WTC11 (cell line): Measurements from ENCODE around the gene BAG2.

Experiments used
- GTF2I ChIP-seq: fragments of 250-450 bp; sonication (Bioruptor Pico); conservative IDR thresholded peaks from 2 replicates; pipeline ENCODE4 v1.4.0; 2021; ENCODE audit warnings: mild to moderate bottlenecking
- NFYB ChIP-seq: sonication (generic); formaldehyde crosslinking; conservative IDR thresholded peaks from 2 replicates; pipeline ENCODE4 v1.8.0; 2022; ENCODE audit warnings: low read depth, missing genetic modification reagents
- NR3C1 ChIP-seq: sonication (generic); formaldehyde crosslinking; conservative IDR thresholded peaks from 2 replicates; pipeline ENCODE4 v1.8.1; 2023; ENCODE audit warnings: low read depth, mild to moderate bottlenecking, missing genetic modification reagents
- TF ChIP-seq, protein P1 (sequence below): sonication (generic); formaldehyde crosslinking; IDR thresholded peaks from 2 replicates; pipeline ENCODE4 v1.8.1; 2023; ENCODE audit warnings: mild to moderate bottlenecking, missing genetic modification reagents, moderate library complexity
- TF ChIP-seq, protein P2 (sequence below): fragments of 200-600 bp; IDR thresholded peaks from 2 replicates; pipeline ENCODE4 v1.8.0; 2022; ENCODE audit warnings: antibody characterized with exemption
- TF ChIP-seq, protein P3 (sequence below): sonication (generic); formaldehyde crosslinking; IDR thresholded peaks from 2 replicates; pipeline ENCODE4 v1.8.0; 2023; ENCODE audit warnings: missing genetic modification reagents, mild to moderate bottlenecking, borderline replicate concordance

DNA sequence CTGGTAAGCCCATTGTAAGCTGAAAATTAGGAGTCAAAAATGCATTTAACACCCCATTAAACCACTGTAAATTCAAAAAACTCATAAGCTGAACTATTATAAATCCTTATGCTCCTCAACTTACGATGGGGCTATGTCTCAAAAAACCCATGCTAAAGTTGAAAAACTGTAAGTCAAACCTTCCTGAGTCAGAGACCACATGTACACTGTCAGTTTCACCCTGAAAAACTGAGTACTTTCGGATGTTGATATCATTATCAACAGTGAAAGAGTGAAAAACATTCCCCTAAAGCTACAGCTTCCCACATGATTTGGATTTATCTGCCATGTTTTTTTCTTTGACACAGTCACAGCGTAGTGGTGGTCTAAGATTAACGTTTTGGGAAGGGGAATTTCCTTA lies 35.7 kb downstream of the BAG2 start:
- TF ChIP-seq, protein P1, sequence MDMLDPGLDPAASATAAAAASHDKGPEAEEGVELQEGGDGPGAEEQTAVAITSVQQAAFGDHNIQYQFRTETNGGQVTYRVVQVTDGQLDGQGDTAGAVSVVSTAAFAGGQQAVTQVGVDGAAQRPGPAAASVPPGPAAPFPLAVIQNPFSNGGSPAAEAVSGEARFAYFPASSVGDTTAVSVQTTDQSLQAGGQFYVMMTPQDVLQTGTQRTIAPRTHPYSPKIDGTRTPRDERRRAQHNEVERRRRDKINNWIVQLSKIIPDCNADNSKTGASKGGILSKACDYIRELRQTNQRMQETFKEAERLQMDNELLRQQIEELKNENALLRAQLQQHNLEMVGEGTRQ (CRISPR knock-in tag) = no peak
- TF ChIP-seq NR3C1 (CRISPR knock-in tag) (no peak), NFYB (CRISPR knock-in tag) (no peak), GTF2I (CRISPR knock-in tag) (no peak)
- TF ChIP-seq, protein P2, sequence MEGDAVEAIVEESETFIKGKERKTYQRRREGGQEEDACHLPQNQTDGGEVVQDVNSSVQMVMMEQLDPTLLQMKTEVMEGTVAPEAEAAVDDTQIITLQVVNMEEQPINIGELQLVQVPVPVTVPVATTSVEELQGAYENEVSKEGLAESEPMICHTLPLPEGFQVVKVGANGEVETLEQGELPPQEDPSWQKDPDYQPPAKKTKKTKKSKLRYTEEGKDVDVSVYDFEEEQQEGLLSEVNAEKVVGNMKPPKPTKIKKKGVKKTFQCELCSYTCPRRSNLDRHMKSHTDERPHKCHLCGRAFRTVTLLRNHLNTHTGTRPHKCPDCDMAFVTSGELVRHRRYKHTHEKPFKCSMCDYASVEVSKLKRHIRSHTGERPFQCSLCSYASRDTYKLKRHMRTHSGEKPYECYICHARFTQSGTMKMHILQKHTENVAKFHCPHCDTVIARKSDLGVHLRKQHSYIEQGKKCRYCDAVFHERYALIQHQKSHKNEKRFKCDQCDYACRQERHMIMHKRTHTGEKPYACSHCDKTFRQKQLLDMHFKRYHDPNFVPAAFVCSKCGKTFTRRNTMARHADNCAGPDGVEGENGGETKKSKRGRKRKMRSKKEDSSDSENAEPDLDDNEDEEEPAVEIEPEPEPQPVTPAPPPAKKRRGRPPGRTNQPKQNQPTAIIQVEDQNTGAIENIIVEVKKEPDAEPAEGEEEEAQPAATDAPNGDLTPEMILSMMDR = no peak
- TF ChIP-seq, protein P3, sequence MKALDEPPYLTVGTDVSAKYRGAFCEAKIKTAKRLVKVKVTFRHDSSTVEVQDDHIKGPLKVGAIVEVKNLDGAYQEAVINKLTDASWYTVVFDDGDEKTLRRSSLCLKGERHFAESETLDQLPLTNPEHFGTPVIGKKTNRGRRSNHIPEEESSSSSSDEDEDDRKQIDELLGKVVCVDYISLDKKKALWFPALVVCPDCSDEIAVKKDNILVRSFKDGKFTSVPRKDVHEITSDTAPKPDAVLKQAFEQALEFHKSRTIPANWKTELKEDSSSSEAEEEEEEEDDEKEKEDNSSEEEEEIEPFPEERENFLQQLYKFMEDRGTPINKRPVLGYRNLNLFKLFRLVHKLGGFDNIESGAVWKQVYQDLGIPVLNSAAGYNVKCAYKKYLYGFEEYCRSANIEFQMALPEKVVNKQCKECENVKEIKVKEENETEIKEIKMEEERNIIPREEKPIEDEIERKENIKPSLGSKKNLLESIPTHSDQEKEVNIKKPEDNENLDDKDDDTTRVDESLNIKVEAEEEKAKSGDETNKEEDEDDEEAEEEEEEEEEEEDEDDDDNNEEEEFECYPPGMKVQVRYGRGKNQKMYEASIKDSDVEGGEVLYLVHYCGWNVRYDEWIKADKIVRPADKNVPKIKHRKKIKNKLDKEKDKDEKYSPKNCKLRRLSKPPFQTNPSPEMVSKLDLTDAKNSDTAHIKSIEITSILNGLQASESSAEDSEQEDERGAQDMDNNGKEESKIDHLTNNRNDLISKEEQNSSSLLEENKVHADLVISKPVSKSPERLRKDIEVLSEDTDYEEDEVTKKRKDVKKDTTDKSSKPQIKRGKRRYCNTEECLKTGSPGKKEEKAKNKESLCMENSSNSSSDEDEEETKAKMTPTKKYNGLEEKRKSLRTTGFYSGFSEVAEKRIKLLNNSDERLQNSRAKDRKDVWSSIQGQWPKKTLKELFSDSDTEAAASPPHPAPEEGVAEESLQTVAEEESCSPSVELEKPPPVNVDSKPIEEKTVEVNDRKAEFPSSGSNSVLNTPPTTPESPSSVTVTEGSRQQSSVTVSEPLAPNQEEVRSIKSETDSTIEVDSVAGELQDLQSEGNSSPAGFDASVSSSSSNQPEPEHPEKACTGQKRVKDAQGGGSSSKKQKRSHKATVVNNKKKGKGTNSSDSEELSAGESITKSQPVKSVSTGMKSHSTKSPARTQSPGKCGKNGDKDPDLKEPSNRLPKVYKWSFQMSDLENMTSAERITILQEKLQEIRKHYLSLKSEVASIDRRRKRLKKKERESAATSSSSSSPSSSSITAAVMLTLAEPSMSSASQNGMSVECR (CRISPR knock-in tag) = no peak
